GM19239 (cell line): Measurements from ENCODE around the gene MAP3K3.

ENCODE experiments used
- DNase-seq: peaks from one replicate; pipeline ENCODE4 v3.0.0; 2011; ENCODE audit warnings: low spot score; ENCODE audit not compliant: insufficient read length
- FAIRE-seq: peaks from 2 replicates; lab custom pipeline; 2011; peaks lifted over from hg19 to GRCh38; lab: Jason Lieb, UNC

MAP3K3 gene

GRCh38 chr17:63621684-63622573 is at the start of gene MAP3K3:
Gene MAP3K3, plus strand, starts transcription at chr17:63622417. Its CDS starts 343 bp downstream, at chr17:63622760.
- FAIRE-seq (peak; percentile 97), DNase-seq (peak; percentile 95)

- FAIRE-seq (no peak), DNase-seq (no peak)
Measured at GRCh38 chr17:63573634-63574033, 48.6 kb upstream of the MAP3K3 start.

- DNase-seq (no peak), FAIRE-seq (no peak)
Measured at GRCh38 chr17:63578027-63578768, 44.0 kb upstream of the MAP3K3 start.

GRCh38 chr17:63578769-63579111 is 43.5 kb upstream of the MAP3K3 start:
- DNase-seq (no peak), FAIRE-seq (no peak)

- FAIRE-seq (no peak), DNase-seq (no peak)
Measured at GRCh38 chr17:63579633-63580032, 42.6 kb upstream of the MAP3K3 start.

- FAIRE-seq (no peak), DNase-seq (no peak)
Measured at GRCh38 chr17:63587770-63588169, 34.4 kb upstream of the MAP3K3 start.

GRCh38 chr17:63588797-63589196 is 33.4 kb upstream of the MAP3K3 start:
- DNase-seq (no peak), FAIRE-seq (no peak)

GRCh38 chr17:63589646-63590045 is 32.6 kb upstream of the MAP3K3 start:
- no peak for DNase-seq
- FAIRE-seq: no peak

GRCh38 chr17:63592797-63593196 is 29.4 kb upstream of the MAP3K3 start:
- no peak for FAIRE-seq
- no peak for DNase-seq

- DNase-seq: no peak
- no peak for FAIRE-seq
Measured at GRCh38 chr17:63595132-63595531, 27.1 kb upstream of the MAP3K3 start.

GRCh38 chr17:63596856-63597586 is 25.2 kb upstream of the MAP3K3 start:
- DNase-seq: no peak
- FAIRE-seq: no peak

- DNase-seq (no peak), FAIRE-seq (no peak)
Measured at GRCh38 chr17:63598281-63598680, 23.9 kb upstream of the MAP3K3 start.

GRCh38 chr17:63600569-63601438 is 21.4 kb upstream of the MAP3K3 start, which contains the start of gene TACO1:
Gene TACO1, plus strand, starts transcription at chr17:63600895. Its CDS starts 189 bp downstream, at chr17:63601084.
- DNase-seq: peak; percentile 74
- peak; percentile 77 for FAIRE-seq

GRCh38 chr17:63601439-63602371 is 20.5 kb upstream of the MAP3K3 start:
- FAIRE-seq: no peak
- no peak for DNase-seq

GRCh38 chr17:63609816-63610573 is 12.2 kb upstream of the MAP3K3 start:
- no peak for FAIRE-seq

GRCh38 chr17:63610854-63611253 is 11.4 kb upstream of the MAP3K3 start:
- FAIRE-seq (no peak), DNase-seq (no peak)

More at GRCh38 chr17:63609816-63610573, 12.2 kb upstream of the MAP3K3 start:
- no peak for DNase-seq

- FAIRE-seq (no peak), DNase-seq (no peak)
Measured at GRCh38 chr17:63611354-63611753, 10.9 kb upstream of the MAP3K3 start.

GRCh38 chr17:63613663-63614062 is 8.6 kb upstream of the MAP3K3 start:
- FAIRE-seq: no peak
- no peak for DNase-seq
